Measurements from ENCODE around the gene KLHDC7A. TPM values are rescaled to one million over a fixed set of nuclear protein-coding genes. Genes with fewer than 3 reads are reported as not detected.

KLHDC7A gene
- total RNA-seq, 1 donor from 2014 or later = 0.28 TPM

- ATAC-seq = no peak
Observed at GRCh38 chr1:18511149-18511873, 30.6 kb downstream of the KLHDC7A start.

- no peak for ATAC-seq
Observed at GRCh38 chr1:18511874-18512150, 31.1 kb downstream of the KLHDC7A start.

GRCh38 chr1:18512883-18513282, 32.2 kb downstream of the KLHDC7A start:
- ATAC-seq = no peak

- ATAC-seq = no peak
Observed at GRCh38 chr1:18513995-18514394, 33.3 kb downstream of the KLHDC7A start.

- ATAC-seq = no peak
Observed at GRCh38 chr1:18515120-18515667, 34.5 kb downstream of the KLHDC7A start.

GRCh38 chr1:18516473-18516872, 35.7 kb downstream of the KLHDC7A start:
- no peak for ATAC-seq

GRCh38 chr1:18526436-18527275, 45.9 kb downstream of the KLHDC7A start:
- ATAC-seq = no peak

GRCh38 chr1:18527514-18527913, 46.8 kb downstream of the KLHDC7A start:
- ATAC-seq = no peak

GRCh38 chr1:18527921-18528320, 47.2 kb downstream of the KLHDC7A start:
- no peak for ATAC-seq

- no peak for ATAC-seq
Observed at GRCh38 chr1:18528616-18529015, 47.9 kb downstream of the KLHDC7A start.

- ATAC-seq = no peak
Observed at GRCh38 chr1:18529714-18530113, 49.0 kb downstream of the KLHDC7A start.

- ATAC-seq = peak; percentile 28
Observed at GRCh38 chr1:18530587-18531502, 50.1 kb downstream of the KLHDC7A start.

- no peak for ATAC-seq
Observed at GRCh38 chr1:18531503-18531845, 50.7 kb downstream of the KLHDC7A start.

GRCh38 chr1:18532390-18533170, 51.9 kb downstream of the KLHDC7A start:
- no peak for ATAC-seq

GRCh38 chr1:18533259-18533658, 52.5 kb downstream of the KLHDC7A start:
- ATAC-seq = no peak

- no peak for ATAC-seq
Observed at GRCh38 chr1:18534810-18535205, 54.1 kb downstream of the KLHDC7A start.

Other genes with a start within 250 kb of the KLHDC7A start
- not detected for gene PAX7, start 149.9 kb downstream of the KLHDC7A start, total RNA-seq